Heart left ventricle (tissue), 16 donors: ENCODE data around the gene SPNS2. TPM values are rescaled to one million over a fixed set of nuclear protein-coding genes. Genes with fewer than 3 reads are reported as not detected.

Experiments
- ATAC-seq, 4 donors: fragments of 200-7000 bp; cut with Tn5 transposase; one replicate each; pipeline ENCODE4 v1.9.1; 2020 to 2022; ENCODE audit warnings: moderate library complexity in 4 of 4, mild to moderate bottlenecking in 3 of 4, moderate number of reproducible peaks in 1 of 4
- DNase-seq, 5 donors: peaks; one replicate each; pipeline ENCODE4 v3.0.0-alpha.2; 2020
- H3K27ac ChIP-seq, 12 donors: fragments of 200-600 bp; sonication (generic) in 4 of 12; one replicate each; pipeline versions ENCODE4 v1.5.0 to v1.8.0; 2016 to 2022; ENCODE audit warnings: mild to moderate bottlenecking in 2 of 12
- H3K27me3 ChIP-seq, 9 donors: fragments of 200-600 bp; sonication (generic) in 2 of 9; one replicate each; pipeline versions ENCODE4 v1.5.1 to v1.8.0; 2016 to 2022; ENCODE audit warnings: mild to moderate bottlenecking in 3 of 9
- H3K36me3 ChIP-seq, 9 donors: fragments of 200-600 bp; sonication (generic) in 2 of 9; one replicate each; pipeline versions ENCODE4 v1.5.0 to v1.8.0; 2018 to 2022; ENCODE audit warnings: mild to moderate bottlenecking in 2 of 9
- H3K4me1 ChIP-seq, 12 donors: fragments of 200-600 bp; sonication (generic) in 4 of 12; one replicate each; pipeline versions ENCODE4 v1.5.0 to v1.8.0; 2016 to 2022; ENCODE audit warnings: mild to moderate bottlenecking in 3 of 12
- H3K4me3 ChIP-seq, 12 donors: fragments of 200-600 bp; sonication (generic) in 4 of 12; one replicate each; pipeline versions ENCODE4 v1.5.0 to v1.8.0; 2017 to 2022; ENCODE audit warnings: mild to moderate bottlenecking in 9 of 12, moderate library complexity in 4 of 12
- H3K9me3 ChIP-seq, 12 donors: fragments of 200-600 bp; sonication (generic) in 4 of 12; one replicate each; pipeline versions ENCODE4 v1.5.0 to v1.8.0; 2016 to 2022; ENCODE audit warnings: mild to moderate bottlenecking in 1 of 12
- CTCF ChIP-seq, 12 donors: fragments of 200-600 bp; sonication (generic) in 4 of 12; IDR thresholded peaks; one replicate each; pipeline versions ENCODE4 v1.5.0 to v1.8.0; 2018 to 2022; ENCODE audit warnings: antibody characterized with exemption in 12 of 12, mild to moderate bottlenecking in 5 of 12
- POLR2A ChIP-seq, 2 donors: fragments of 450-650 bp; IDR thresholded peaks; one replicate each; pipeline ENCODE4 v1.6.1; 2017; ENCODE audit warnings: antibody characterized with exemption in 2 of 2, mild to moderate bottlenecking in 2 of 2, moderate library complexity in 2 of 2
- WGBS, 4 donors: extraction: QIAGEN DNeasy Blood & Tissue Kit in 2 of 4; methylation state at CpG; one replicate each; pipeline versions ENCODE4 v1.1.5 to v1.1.7; 2013 to 2018; 5-methylcytosine and 5-hydroxymethylcytosine counted together
- intact Hi-C, 10 donors: fragments of 100-400 bp; cut with DNase I; formaldehyde crosslinking; loops; one replicate each; pipeline versions ENCODE4 v1.11.1 to v1.14.2; 2022
- polyA plus RNA-seq, 2 donors: library from polyadenylated mRNA; stranded (reverse); fragments of 200-250 nt; gene quantifications; one replicate each; pipeline ENCODE4 v1.2.3, GENCODE V29; 2013
- total RNA-seq, 9 donors: library from RNA; depleted of rRNA in 2 of 9; stranded (reverse); fragments of >200 nt in 2 of 9; fragmentation: NEBNext Ultra II Directional in 3 of 9; extraction: Animal tissue kit (Norgen Biotek cat#: 25700) in 3 of 9; gene quantifications; one replicate each; pipeline versions ENCODE4 v1.1.0 to v1.2.4, GENCODE V29; 2016 to 2023
- donor health status: ischemic (EF 13 %, LVEDD 7.1; RV severe dilation, severe dysfunction).
- donor health status: healthy with polysubstance abuse.
- donor health status: DM: no; HTN: yes; CAD: no.
- donor health status: DM: no; HTN: no; CAD: no.
- donor health status: ischemic (EF 25% LVEDD 6.9; RV normal size, moderate dysfunction).
- donor health status: ischemic (EF 25% LVEDD 5.7; RV mildly dilated, moderate dysfunction).
- donor health status: healthy.
- donor health status: DM: yes; HTN: yes; CAD: no.
- donor health status: ischemic (EF 35%, LVEDD 5.7; RV mildly dilated, moderate dysfunction).
- donor health status: nonischemic (EF 11% LVEDD 7.7; RV severe dilation, severe dysfunction).
- donor health status: DM: yes; HTN: yes; CAD: no.
- donor health status: PGD.
- donor health status: ischemic (EF 29% LVEDD 5.4; RV normal size, mild dysfunction).
- donor health status: nonischemic (EF 23%, LVEDD 6.1; RV moderate dilation, normal function).

The SPNS2 gene
- total and polyA plus RNA-seq, 11 donors = 6.4 to 22.0 (median 13.3) TPM

- ATAC-seq (no peak), DNase-seq (no peak)
- Histone ChIP-seq H3K36me3 (peaks cover 0 to 18% (median 9%) of the 10 kb centered on the region in 9 donors), H3K4me1 (peaks cover 31 to 96% (median 67%) of the 10 kb centered on the region in 12 donors), H3K27ac (peak overlapping the region; percentile 16 to 90 (median 58)), H3K4me3 (no peak overlapping the region), H3K9me3 (no peaks in the 10 kb centered on the region), H3K27me3 (no peaks in the 10 kb centered on the region)
- TF ChIP-seq CTCF (IDR thresholded peaks at IDR 0.05) = no peak
- WGBS, 4 donors = 65 to 79% (median 72%) methylated on average over 15 to 17 of the region's 17 CpGs
- intact Hi-C loops = no loop called here
Measured at GRCh38 chr17:4534515-4534914, 35.8 kb downstream of the SPNS2 start.

- H3K27me3 ChIP-seq = no peaks in the 10 kb centered on the region
- H3K4me1 ChIP-seq = peaks cover 26 to 96% (median 64%) of the 10 kb centered on the region in 12 donors
- H3K9me3 ChIP-seq = no peaks in the 10 kb centered on the region
- H3K27ac ChIP-seq = peak overlapping the region in 11 of 12 donors; percentile 16 to 90 (median 55)
- TF ChIP-seq CTCF (IDR thresholded peaks at IDR 0.05) (no peak), POLR2A (IDR thresholded peaks at IDR 0.05) (no peak)
- peak in 1 of 5 donors; percentile 21 for DNase-seq
- ATAC-seq = no peak
- no peak overlapping the region for H3K4me3 ChIP-seq
- WGBS, 4 donors = 87 to 92% (median 90%) methylated on average over 18 to 27 of the region's 27 CpGs
- intact Hi-C loops = loop anchor here in 5 of 10 donors (5.0 kb wide), 4 partner anchors 33 to 118 kb away; partner anchors contain the start of gene SPNS2 (in 2 of the 5)
- peaks cover 0 to 23% (median 13%) of the 10 kb centered on the region in 9 donors for H3K36me3 ChIP-seq
Measured at GRCh38 chr17:4534928-4535666, 36.4 kb downstream of the SPNS2 start.

DNA sequence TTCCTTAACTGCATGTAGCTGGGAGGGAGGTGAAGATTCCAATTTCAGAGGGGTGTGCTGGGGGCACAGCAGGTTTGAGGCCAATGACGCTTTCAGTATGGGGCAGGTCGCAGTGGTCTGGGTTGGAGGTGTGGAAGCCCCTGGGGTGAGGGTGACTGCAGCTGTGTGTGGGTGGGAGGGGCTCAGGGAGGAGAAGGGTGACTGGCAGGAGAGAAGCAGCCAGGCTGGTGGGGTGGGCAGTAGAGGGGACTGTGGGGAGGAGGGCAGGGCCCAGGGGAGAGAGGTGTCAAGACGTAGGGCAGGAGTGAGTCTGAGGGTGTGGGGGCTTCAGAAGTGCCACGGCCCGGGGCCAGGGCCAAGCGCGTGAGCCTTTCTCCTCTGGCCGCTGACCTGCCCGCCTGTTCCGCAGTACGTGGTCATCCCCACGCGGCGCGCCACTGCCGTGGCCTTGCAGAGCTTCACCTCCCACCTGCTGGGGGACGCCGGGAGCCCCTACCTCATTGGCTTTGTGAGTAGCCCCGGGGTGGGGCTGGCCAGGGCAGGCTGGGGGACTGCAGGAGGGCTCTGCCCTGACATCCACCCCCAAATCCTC is 37.1 kb downstream of the SPNS2 start:
- intact Hi-C loops = loop anchor here in 5 of 10 donors (5.0 kb wide), 4 partner anchors 33 to 118 kb away; partner anchors contain the start of gene SPNS2 (in 2 of the 5)
- peak overlapping the region; percentile 20 to 90 (median 70) for H3K27ac ChIP-seq
- no peaks in the 10 kb centered on the region for H3K9me3 ChIP-seq
- ATAC-seq = no peak
- TF ChIP-seq POLR2A (IDR thresholded peaks at IDR 0.05) = no peak
- no peak for TF ChIP-seq CTCF (IDR thresholded peaks at IDR 0.05)
- peak overlapping the region in 5 of 12 donors; percentile 22 to 37 (median 32) for H3K4me3 ChIP-seq
- WGBS, 4 donors = 57 to 78% (median 59%) methylated on average over 17 to 19 of the region's 19 CpGs
- H3K36me3 ChIP-seq = peaks cover 0 to 28% (median 13%) of the 10 kb centered on the region in 9 donors
- peak in 1 of 5 donors; percentile 24 for DNase-seq
- peaks cover 22 to 96% (median 62%) of the 10 kb centered on the region in 12 donors for H3K4me1 ChIP-seq
- no peaks in the 10 kb centered on the region for H3K27me3 ChIP-seq

DNA sequence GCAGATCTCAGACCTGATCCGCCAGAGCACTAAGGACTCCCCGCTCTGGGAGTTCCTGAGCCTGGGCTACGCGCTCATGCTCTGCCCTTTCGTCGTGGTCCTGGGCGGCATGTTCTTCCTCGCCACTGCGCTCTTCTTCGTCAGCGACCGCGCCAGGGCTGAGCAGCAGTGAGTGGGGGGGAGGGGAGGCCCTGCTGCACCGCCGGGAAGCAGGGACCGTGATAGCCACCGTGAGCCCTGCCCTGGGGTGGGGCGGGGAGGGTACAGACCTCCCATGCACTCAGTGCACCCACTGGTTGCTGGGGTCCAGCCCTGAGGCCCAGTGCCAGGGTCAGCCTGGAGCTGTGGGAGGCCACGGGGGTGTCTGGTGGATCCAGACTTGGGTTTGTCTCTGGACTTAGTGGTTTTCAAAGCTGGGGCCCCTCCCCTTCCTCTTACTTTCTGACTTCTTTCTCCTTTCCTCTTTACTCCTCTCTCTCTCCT is 37.6 kb downstream of the SPNS2 start:
- Histone ChIP-seq H3K27me3 (no peaks in the 10 kb centered on the region), H3K27ac (peak overlapping the region; percentile 20 to 90 (median 70)), H3K36me3 (peaks cover 0 to 31% (median 16%) of the 10 kb centered on the region in 9 donors), H3K4me1 (peaks cover 20 to 96% (median 63%) of the 10 kb centered on the region in 12 donors), H3K9me3 (no peaks in the 10 kb centered on the region), H3K4me3 (peak overlapping the region in 7 of 12 donors; percentile 5 to 37 (median 27))
- WGBS, 4 donors = 26 to 60% (median 43%) methylated on average over 18 to 19 of the region's 19 CpGs
- intact Hi-C loops = loop anchor here in 5 of 10 donors (5.0 kb wide), 4 partner anchors 34 to 119 kb away; partner anchors contain the start of gene SPNS2 (in 2 of the 5)
- DNase-seq = peak in 1 of 5 donors; percentile 63
- ATAC-seq = peak in 2 of 4 donors; percentile 12 to 18
- TF ChIP-seq CTCF (IDR thresholded peaks at IDR 0.05) (no peak), POLR2A (IDR thresholded peaks at IDR 0.05) (no peak)
